ENCODE results near the gene PLAC8L1.

The PLAC8L1 gene

DNA sequence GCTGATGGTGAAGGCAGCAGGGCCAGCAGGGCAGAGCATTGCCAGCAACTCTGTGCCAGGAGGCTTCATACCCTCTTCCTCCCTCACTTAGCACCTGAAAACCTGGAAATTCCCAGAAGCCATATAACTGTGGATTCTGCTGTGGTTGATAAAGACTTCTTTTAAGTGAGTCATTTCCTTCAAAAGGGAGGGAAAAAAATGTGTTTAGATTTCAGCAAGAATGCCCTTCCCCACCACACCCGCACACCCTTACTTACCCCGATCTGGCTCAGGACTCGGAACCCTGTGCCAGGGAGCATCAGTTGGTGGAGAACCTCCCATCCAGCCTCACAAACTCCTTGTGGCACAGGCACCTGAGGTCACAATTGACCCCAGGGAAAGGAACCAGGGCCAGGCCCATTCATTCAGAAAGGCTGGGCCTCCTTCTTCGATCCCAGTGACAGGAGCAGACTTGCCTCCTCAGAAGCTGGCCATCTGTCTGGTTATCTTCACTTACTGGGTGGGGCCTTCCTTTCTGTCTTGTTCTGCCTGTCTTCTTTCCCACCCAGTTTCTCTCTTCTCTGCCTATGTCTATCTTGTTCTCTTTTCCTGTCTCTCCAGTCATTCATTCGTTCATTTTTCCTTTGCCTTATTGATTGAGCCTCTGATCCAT, 62.6 kb downstream of the PLAC8L1 start:
- DNase-seq = no peak

DNA sequence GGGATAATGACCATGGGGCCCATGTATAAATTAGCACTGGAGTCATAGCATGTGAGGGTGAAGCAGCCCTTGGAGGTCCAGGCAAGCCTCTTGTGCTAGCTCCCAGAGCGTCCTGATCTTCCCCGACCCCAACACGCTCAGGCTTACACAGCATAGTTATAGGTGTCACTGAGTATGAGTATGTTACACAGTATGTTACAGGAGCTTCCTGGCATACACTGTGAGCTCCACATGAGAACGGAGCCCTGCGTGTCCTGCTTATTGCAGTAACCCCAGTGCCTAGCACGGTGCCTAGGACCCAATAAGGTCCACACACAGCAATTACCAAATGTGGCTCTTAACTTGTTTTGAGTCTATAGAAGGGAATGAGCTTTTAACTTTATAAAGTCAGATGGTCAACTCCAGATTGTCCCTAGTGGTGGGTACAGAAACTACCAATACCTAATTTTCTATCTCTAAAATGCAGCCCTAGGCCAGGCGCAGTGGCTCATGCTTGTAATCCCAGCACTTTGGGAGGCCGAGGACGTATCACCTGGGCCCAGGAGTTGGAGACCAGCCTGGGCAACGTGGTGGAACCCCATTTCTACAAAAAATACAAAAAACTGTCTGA, 64.1 kb downstream of the PLAC8L1 start:
- DNase-seq = no peak

DNA sequence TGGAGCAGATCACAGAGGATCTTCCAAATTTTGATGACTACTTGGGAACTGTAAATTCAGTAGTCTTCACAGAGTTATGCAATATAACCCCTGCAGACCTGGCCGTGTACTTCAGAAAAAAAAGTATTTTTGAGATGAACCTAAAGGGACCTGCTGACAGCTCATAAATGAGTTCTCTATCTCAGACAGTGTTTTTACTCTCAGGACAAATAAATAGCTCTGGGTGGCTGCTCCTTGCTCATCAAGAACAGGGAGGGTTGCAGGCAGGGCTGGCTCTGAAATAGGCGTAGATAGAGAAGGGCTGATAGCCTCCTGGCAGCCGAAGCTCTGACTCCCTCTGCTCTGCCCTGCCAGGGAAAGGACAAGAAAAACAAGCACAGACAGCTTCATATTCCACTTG, 64.8 kb downstream of the PLAC8L1 start:
- no peak for DNase-seq

DNA sequence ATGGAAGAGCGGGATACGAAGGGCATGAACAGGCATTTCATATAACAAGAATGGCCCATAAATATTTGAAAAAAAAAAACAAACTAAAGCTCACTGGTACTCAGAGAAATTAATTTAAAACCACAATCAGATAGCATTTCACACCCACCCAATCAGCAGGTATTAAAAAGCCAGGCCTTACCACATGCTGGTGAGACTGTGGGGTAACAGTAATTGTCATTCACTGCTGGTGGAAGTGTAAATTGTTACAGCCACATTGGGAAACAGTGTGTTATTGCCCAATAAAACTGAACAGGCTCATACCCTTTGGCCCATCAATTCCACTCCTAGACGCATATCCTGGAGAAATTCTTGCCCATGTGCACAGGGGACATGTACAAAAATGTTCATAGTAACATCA, 66.0 kb downstream of the PLAC8L1 start:
- no peak for DNase-seq

DNA sequence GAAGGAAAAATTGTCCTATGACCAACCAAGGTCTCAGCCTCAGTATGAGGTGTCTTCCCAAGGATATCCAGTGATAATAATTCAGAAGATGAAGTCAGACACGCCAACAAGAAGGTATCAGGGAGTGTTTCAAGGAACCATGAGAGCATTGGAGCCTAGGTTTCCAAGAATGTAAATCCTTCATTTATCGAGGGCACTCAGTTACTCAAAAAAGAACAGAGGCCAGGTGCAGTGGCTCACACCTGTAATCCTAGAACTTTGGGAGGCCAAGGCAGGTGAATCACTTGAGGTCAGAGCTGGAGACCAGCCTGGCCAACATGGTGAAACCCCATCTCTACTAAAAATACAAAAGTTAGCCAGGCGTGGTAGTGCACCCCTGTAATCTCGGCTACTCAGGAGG, 70.8 kb downstream of the PLAC8L1 start:
- DNase-seq = no peak

Measured in COR-L47 (cell line).